Fibroblast of the aortic adventitia (primary cell): ENCODE measurements around the gene USH1G. TPM values are rescaled to one million over a fixed set of nuclear protein-coding genes. Genes with fewer than 3 reads are reported as not detected.

ENCODE experiments used
- DNase-seq: peaks from one replicate; pipeline ENCODE4 v3.0.0-alpha.2; 2010; ENCODE audit warnings: low read depth
- H3K4me3 ChIP-seq: 2 replicates; pipeline ENCODE4 v1.5.1; 2011; ENCODE audit warnings: low read depth, mild to moderate bottlenecking, control low read depth, low read length, moderate library complexity
- total RNA-seq: library from RNA; depleted of rRNA; stranded (reverse); fragments of >200 nt; gene quantifications from 2 replicates; pipeline ENCODE4 v1.2.3, GENCODE V29; 2012; ENCODE audit warnings: low replicate concordance
- TF ChIP-seq, protein P1 (sequence below): IDR thresholded peaks from 2 replicates; pipeline ENCODE4 v1.5.1; 2011; ENCODE audit warnings: mild to moderate bottlenecking, low read length, control low read depth, inconsistent platforms; ENCODE audit not compliant: insufficient read depth

Gene USH1G
- total RNA-seq, 1 donor, result not detected

- no peak overlapping the region for H3K4me3 ChIP-seq
- no peak for DNase-seq
- TF ChIP-seq, protein P1, sequence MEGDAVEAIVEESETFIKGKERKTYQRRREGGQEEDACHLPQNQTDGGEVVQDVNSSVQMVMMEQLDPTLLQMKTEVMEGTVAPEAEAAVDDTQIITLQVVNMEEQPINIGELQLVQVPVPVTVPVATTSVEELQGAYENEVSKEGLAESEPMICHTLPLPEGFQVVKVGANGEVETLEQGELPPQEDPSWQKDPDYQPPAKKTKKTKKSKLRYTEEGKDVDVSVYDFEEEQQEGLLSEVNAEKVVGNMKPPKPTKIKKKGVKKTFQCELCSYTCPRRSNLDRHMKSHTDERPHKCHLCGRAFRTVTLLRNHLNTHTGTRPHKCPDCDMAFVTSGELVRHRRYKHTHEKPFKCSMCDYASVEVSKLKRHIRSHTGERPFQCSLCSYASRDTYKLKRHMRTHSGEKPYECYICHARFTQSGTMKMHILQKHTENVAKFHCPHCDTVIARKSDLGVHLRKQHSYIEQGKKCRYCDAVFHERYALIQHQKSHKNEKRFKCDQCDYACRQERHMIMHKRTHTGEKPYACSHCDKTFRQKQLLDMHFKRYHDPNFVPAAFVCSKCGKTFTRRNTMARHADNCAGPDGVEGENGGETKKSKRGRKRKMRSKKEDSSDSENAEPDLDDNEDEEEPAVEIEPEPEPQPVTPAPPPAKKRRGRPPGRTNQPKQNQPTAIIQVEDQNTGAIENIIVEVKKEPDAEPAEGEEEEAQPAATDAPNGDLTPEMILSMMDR, result no peak
Observed at GRCh38 chr17:74879308-74879707, 43.7 kb downstream of the USH1G start.

DNA sequence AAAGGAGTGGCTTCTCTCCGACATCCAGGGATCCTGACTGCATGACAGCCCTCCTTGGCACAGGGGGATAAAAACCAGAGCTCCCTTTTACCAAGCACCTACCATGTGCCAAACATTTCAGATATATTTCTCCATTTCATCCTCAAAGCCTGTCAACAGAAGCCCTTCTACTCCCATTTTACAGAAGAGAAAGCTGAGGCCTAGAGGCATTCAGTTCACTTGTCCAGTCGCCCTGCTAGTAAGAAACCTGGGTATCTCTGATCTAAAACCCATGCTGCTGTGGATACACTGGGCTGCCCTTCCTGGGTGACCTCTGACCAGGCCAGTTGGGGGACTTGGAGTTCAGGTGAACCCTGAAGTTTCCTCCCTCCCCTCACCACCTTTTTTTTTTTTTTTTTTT lies 44.4 kb downstream of the USH1G start:
- DNase-seq, result no peak
- no peak overlapping the region for H3K4me3 ChIP-seq
- TF ChIP-seq, protein P1, result no peak

- H3K4me3 ChIP-seq, result no peak overlapping the region
- peak; percentile 60 for DNase-seq
- TF ChIP-seq, protein P1, result no peak
Observed at GRCh38 chr17:74877592-74878548, 45.2 kb downstream of the USH1G start.

DNA sequence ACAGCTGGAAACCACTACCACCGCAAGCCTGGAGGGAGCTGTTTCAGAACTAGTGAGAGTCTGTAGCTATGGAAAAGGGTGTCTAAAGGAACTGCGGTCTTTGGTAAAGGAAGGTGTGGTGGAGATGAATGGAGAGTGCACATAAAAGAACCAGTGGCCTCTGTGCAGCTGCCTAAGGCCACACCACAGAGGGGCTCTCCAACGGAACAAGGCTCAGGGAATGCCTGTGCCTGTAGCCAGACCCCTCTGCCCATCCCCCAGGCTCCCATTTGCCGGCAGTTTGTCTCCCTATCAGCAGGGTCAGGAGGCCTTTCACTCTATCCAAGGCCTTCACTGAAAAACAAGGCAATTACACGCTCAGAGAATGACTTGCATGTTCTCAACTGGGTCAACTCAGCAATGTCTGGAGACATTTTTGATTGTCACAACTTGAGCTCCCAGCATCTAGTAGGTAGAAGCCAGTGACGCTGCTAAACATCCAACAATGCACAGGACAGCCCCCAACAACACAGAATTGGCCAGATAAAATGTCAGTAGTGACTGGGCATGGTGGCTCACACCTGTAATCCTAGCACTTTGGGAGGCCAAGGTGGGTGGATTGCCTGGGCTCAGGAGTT lies 47.0 kb downstream of the USH1G start:
- TF ChIP-seq, protein P1, result no peak
- H3K4me3 ChIP-seq, result no peak overlapping the region
- no peak for DNase-seq

DNA sequence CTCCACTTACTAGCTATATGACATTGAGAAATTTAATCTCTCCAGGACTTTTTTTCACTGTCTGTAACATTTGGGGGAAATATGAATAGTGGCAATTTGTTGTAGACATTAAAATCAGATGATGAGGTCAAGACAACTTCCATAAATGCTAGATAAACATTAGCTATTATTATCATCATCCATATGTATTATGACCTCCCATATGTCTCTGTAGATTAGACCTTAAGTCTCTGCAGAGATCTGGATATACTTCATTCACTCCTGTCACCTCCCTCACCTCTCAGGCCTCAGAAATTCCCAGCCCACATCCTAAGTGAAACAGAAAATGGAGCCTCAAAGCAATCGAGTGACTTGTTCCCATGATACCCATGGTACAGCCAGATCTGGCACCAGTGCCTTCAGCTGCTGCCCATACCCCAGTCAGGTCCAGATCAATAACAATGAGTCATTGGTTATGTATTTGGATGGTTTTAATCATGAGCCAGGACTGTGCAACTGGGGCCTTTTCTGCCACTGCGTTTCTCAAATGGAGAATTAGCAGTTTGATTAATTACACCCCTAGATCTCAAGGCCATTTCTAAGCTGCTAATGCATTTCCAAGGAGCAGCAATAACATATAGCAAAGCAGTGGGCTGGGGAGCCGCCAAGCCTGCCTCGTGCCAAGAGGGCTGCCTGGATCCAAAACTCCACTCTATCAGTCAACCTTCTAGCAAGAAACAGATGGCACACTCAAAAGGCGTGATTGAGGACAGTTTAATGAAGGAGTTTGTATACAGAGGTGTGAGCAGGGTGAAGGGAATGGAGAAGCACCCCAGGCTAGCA lies 47.7 kb downstream of the USH1G start:
- no peak for DNase-seq
- H3K4me3 ChIP-seq, result no peak overlapping the region
- TF ChIP-seq, protein P1, result no peak

DNA sequence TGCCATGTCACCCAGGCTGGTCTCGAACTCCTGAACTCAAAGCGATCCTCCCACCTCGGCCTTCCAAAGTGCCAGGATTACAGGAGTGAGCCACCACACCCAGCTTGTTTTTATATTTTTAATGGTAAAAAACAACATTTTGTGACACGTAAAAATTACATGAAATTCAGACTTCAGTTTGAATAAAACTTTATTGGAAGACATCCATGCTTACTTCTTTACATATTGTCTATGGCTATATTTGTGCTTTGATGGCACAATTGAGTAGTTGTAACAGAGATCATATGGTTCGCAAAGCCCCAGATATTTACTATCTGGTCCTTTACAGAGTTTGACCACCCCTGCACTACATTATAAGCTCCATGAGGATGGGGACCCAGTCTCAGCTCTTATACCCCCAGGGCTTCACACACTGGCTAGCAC lies 48.4 kb downstream of the USH1G start:
- DNase-seq, result no peak
- TF ChIP-seq, protein P1, result no peak
- no peak overlapping the region for H3K4me3 ChIP-seq
